Measurements from ENCODE around the gene MBNL1. TPM values are rescaled to one million over a fixed set of nuclear protein-coding genes. Genes with fewer than 3 reads are reported as not detected.

The MBNL1 gene
- total RNA-seq, 1 experiment from 2014 or later: 140 TPM

GRCh38 chr3:152243721-152244516 lies 24.8 kb upstream of the MBNL1 start:
- no TSS peak for BruUV-seq (replicated peaks)
- in situ Hi-C loops (cut with HindIII; ENCODE audit: low pct_unique_long_range_greater_than_20kb, low sequenced_read_pairs) (no loop called here), intact Hi-C loops (cut with micrococcal nuclease; ENCODE audit: unreplicated experiment) (no loop called here)
- Histone ChIP-seq H3K27ac (ENCODE audit: low read length) (no peak overlapping the region), H3K4me3 (ENCODE audit: low read depth in 2 of 2, low read length in 2 of 2) (no peak overlapping the region), H3K36me3 (ENCODE audit: control insufficient read depth, insufficient read depth, low read length) (no peaks in the 10 kb centered on the region), H3K27me3 (ENCODE audit: control insufficient read depth, insufficient read depth, low read length) (no peaks in the 10 kb centered on the region), H3K9me3 (ENCODE audit: control insufficient read depth, insufficient read depth, low read depth, low read length) (no peaks in the 10 kb centered on the region), H3K4me1 (ENCODE audit: control insufficient read depth, insufficient read depth, low read length) (no peaks in the 10 kb centered on the region)
- no peak for DNase-seq (ENCODE audit: low read depth, low spot score)
- ATAC-seq: no peak
- no peak for TF ChIP-seq CTCF (IDR thresholded peaks at IDR 0.05)
- TF ChIP-seq TCF7L2 (IDR thresholded peaks at IDR 0.05; ENCODE audit: low read depth, low read length): 0 out of 2 replicates have a peak, but pooled peaks have one; percentile 49
- no peak for TF ChIP-seq POLR2AphosphoS5 (IDR thresholded peaks at IDR 0.05; ENCODE audit: low read depth, low read length)
- POLR2A ChIA-PET: interaction anchor here (0.7 kb wide), 1 partner anchor 14 kb away, joined by 4 read pairs; no protein-coding TSS in a partner anchor
- CTCF ChIA-PET: no interaction called here

GRCh38 chr3:152244517-152244888 lies 24.2 kb upstream of the MBNL1 start:
- Histone ChIP-seq H3K4me1 (ENCODE audit: control insufficient read depth, insufficient read depth, low read length) (no peaks in the 10 kb centered on the region), H3K27me3 (ENCODE audit: control insufficient read depth, insufficient read depth, low read length) (no peaks in the 10 kb centered on the region), H3K9me3 (ENCODE audit: control insufficient read depth, insufficient read depth, low read depth, low read length) (no peaks in the 10 kb centered on the region), H3K4me3 (ENCODE audit: low read depth in 2 of 2, low read length in 2 of 2) (no peak overlapping the region), H3K36me3 (ENCODE audit: control insufficient read depth, insufficient read depth, low read length) (no peaks in the 10 kb centered on the region), H3K27ac (ENCODE audit: low read length) (no peak overlapping the region)
- TF ChIP-seq SIN3A (IDR thresholded peaks at IDR 0.05; ENCODE audit: borderline replicate concordance, insufficient read depth, low read depth, low read length): no peak
- TF ChIP-seq POLR2AphosphoS5 (IDR thresholded peaks at IDR 0.05; ENCODE audit: low read depth, low read length): no peak
- TF ChIP-seq TCF7L2 (IDR thresholded peaks at IDR 0.05; ENCODE audit: low read depth, low read length): no peak
- no peak for TF ChIP-seq REST (IDR thresholded peaks at IDR 0.05; ENCODE audit: insufficient read depth in 1 of 2, low read depth in 2 of 2, low read length in 1 of 2)
- BruUV-seq (replicated peaks): no TSS peak
- in situ Hi-C loops (cut with HindIII; ENCODE audit: low pct_unique_long_range_greater_than_20kb, low sequenced_read_pairs) (no loop called here), intact Hi-C loops (cut with micrococcal nuclease; ENCODE audit: unreplicated experiment) (no loop called here)
- DNase-seq (ENCODE audit: low read depth, low spot score) (no peak), ATAC-seq (no peak)
- ChIA-PET CTCF (no interaction called here), POLR2A (no interaction called here)

- DNase-seq (ENCODE audit: low read depth, low spot score) (no peak), ATAC-seq (no peak)
- Histone ChIP-seq H3K9me3 (ENCODE audit: control insufficient read depth, insufficient read depth, low read depth, low read length) (no peaks in the 10 kb centered on the region), H3K36me3 (ENCODE audit: control insufficient read depth, insufficient read depth, low read length) (no peaks in the 10 kb centered on the region), H3K27ac (ENCODE audit: low read length) (no peak overlapping the region), H3K4me1 (ENCODE audit: control insufficient read depth, insufficient read depth, low read length) (no peaks in the 10 kb centered on the region), H3K27me3 (ENCODE audit: control insufficient read depth, insufficient read depth, low read length) (no peaks in the 10 kb centered on the region), H3K4me3 (ENCODE audit: low read depth in 2 of 2, low read length in 2 of 2) (no peak overlapping the region)
- BruUV-seq (replicated peaks): no TSS peak
- in situ Hi-C loops (cut with HindIII; ENCODE audit: low pct_unique_long_range_greater_than_20kb, low sequenced_read_pairs): no loop called here
- no peak for TF ChIP-seq TCF7L2 (IDR thresholded peaks at IDR 0.05; ENCODE audit: low read depth, low read length)
- ChIA-PET POLR2A (no interaction called here), CTCF (no interaction called here)
- intact Hi-C loops (cut with micrococcal nuclease; ENCODE audit: unreplicated experiment): no loop called here
Measured at GRCh38 chr3:152245498-152246170, 23.1 kb upstream of the MBNL1 start.

All from Panc1 (cell line).